ENCODE data around the gene CDH23. TPM values are rescaled to one million over a fixed set of nuclear protein-coding genes. Genes with fewer than 3 reads are reported as not detected.
A peak's percentile ranks its signal among the peaks of the same experiment; 100 is the strongest.

The CDH23 gene
- total and polyA plus RNA-seq, 10 of the 15 experiments (the other 5 are each of a cell fraction or from before 2014, with no cell fraction given): 0.09 to 0.40 (median 0.15) TPM; not detected in 1

DNA sequence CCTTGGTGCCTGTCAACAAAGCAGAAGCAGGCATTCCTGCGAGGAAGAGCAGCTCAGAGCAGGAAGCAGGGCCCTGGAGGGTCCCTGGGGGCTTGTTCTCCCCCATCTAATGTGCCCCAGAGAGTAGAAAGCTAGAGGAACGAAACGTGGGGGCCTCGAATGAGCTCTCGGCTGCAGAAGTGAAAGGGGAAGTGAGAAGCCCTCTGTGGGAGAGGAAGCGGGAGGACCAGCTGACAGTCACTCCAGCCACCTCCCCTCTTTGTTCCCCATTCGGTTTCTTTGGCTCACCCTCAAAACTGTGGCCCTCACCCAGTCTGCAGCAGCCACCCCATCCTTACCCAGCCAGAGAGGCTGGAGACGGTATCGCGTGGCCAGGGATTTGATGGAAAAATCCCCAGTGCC is 297.8 kb downstream of the CDH23 start (continued):
- TF ChIP-seq CEBPZ (IDR thresholded peaks at IDR 0.05; ENCODE audit: low read depth, low read length): no peak
- TF ChIP-seq, protein P1, sequence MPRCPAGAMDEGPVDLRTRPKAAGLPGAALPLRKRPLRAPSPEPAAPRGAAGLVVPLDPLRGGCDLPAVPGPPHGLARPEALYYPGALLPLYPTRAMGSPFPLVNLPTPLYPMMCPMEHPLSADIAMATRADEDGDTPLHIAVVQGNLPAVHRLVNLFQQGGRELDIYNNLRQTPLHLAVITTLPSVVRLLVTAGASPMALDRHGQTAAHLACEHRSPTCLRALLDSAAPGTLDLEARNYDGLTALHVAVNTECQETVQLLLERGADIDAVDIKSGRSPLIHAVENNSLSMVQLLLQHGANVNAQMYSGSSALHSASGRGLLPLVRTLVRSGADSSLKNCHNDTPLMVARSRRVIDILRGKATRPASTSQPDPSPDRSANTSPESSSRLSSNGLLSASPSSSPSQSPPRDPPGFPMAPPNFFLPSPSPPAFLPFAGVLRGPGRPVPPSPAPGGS (IDR thresholded peaks at IDR 0.05; ENCODE audit: borderline replicate concordance, insufficient read depth, low read depth, low read length, poor library complexity, severe bottlenecking): peak; percentile 75
- no peak for TF ChIP-seq HCFC1 (IDR thresholded peaks at IDR 0.05; ENCODE audit: low read length)
- peak; percentile 50; the same call in 1 of the 2 replicates for TF ChIP-seq TBL1XR1 (IDR thresholded peaks at IDR 0.05; ENCODE audit: low read depth, low read length)
- 0 out of 2 replicates have a peak, but pooled peaks have one; percentile 22 for TF ChIP-seq YY1 (IDR thresholded peaks at IDR 0.05; ENCODE audit: low read depth, low read length)
- peak; percentile 65; the same call in 1 of the 2 replicates for TF ChIP-seq CHD2 (IDR thresholded peaks at IDR 0.05; ENCODE audit: borderline replicate concordance, low read depth, low read length)
- TF ChIP-seq HDAC2 (IDR thresholded peaks at IDR 0.05): no peak
- TF ChIP-seq SMC3 (IDR thresholded peaks at IDR 0.05; ENCODE audit: borderline replicate concordance, low read length): no peak
- TF ChIP-seq PBX3 (IDR thresholded peaks at IDR 0.05; ENCODE audit: insufficient replicate concordance, low read depth, low read length): peak; percentile 79
- peak; percentile 49; the same call in 1 of the 2 replicates for TF ChIP-seq FOXM1 (IDR thresholded peaks at IDR 0.05; ENCODE audit: low read depth, low read length)
- TF ChIP-seq NFYA (IDR thresholded peaks at IDR 0.05; ENCODE audit: borderline replicate concordance, low read depth, low read length): no peak
- TF ChIP-seq SMARCA5 (IDR thresholded peaks at IDR 0.05): peak; percentile 99
- peak; percentile 34 for TF ChIP-seq SMAD1 (IDR thresholded peaks at IDR 0.05; ENCODE audit: low read depth, partially characterized antibody)
- TF ChIP-seq ZBTB11 (CRISPR knock-in tag; IDR thresholded peaks at IDR 0.05): no peak
- TF ChIP-seq NR2C1 (IDR thresholded peaks at IDR 0.05): no peak
- TF ChIP-seq KDM1A (IDR thresholded peaks at IDR 0.05; ENCODE audit: borderline replicate concordance): no peak
- peak; percentile 99 for TF ChIP-seq DPF2 (IDR thresholded peaks at IDR 0.05)
- peak; percentile 93 for TF ChIP-seq ZNF217 (IDR thresholded peaks at IDR 0.05)
- TF ChIP-seq ZNF622 (IDR thresholded peaks at IDR 0.05): no peak
- no peak for TF ChIP-seq IRF3 (IDR thresholded peaks at IDR 0.05)
- TF ChIP-seq SUPT20H (IDR thresholded peaks at IDR 0.05; ENCODE audit: borderline replicate concordance, control insufficient read depth, low read depth, low read length): no peak
- peak; percentile 71; the same call in 1 of the 2 replicates for TF ChIP-seq RB1 (IDR thresholded peaks at IDR 0.05; ENCODE audit: borderline replicate concordance)

Data from GM12878 (cell line).